ENCODE data around the gene ZNF578. TPM values are rescaled to one million over a fixed set of nuclear protein-coding genes. Genes with fewer than 3 reads are reported as not detected.
"Not testable (repeated sequence)": the region's sequence is repeated elsewhere in the genome, so short reads cannot be mapped to it uniquely, and the experiment has no call there.

ZNF578 gene
- total RNA-seq, 1 donor from 2014 or later, result not detected

DNA sequence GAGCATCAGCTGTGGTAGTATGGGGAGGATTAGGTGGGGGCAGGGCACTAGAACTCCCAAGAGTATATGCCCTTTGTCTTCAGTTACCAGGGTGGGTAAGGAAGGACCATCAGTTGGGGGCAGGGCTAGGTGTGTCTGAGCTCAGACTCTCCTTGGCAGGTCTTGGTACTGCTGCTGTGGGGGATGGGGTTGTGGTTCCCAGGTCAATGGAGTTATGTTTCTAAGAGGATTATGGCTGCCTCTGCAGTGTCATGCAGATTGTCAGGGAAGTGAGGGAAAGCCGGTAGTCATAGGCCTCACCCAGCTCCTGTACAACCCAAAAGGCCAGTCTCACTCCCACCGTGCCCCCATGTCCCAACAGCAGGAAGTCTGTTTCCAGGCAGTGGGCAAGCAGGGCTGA is 8.8 kb upstream of the ZNF578 start:
- H3K36me3 Mint-ChIP-seq (ENCODE audit: low read depth), result peaks cover 3% of the 10 kb centered on the region
- H3K4me1 Mint-ChIP-seq (ENCODE audit: low read depth), result no peaks in the 10 kb centered on the region
- peaks cover 67% of the 10 kb centered on the region for H3K9me3 Mint-ChIP-seq (ENCODE audit: low read depth)
- TF ChIP-seq, protein P1, sequence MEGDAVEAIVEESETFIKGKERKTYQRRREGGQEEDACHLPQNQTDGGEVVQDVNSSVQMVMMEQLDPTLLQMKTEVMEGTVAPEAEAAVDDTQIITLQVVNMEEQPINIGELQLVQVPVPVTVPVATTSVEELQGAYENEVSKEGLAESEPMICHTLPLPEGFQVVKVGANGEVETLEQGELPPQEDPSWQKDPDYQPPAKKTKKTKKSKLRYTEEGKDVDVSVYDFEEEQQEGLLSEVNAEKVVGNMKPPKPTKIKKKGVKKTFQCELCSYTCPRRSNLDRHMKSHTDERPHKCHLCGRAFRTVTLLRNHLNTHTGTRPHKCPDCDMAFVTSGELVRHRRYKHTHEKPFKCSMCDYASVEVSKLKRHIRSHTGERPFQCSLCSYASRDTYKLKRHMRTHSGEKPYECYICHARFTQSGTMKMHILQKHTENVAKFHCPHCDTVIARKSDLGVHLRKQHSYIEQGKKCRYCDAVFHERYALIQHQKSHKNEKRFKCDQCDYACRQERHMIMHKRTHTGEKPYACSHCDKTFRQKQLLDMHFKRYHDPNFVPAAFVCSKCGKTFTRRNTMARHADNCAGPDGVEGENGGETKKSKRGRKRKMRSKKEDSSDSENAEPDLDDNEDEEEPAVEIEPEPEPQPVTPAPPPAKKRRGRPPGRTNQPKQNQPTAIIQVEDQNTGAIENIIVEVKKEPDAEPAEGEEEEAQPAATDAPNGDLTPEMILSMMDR (IDR thresholded peaks at IDR 0.05), result no peak
- no peaks in the 10 kb centered on the region for H3K27me3 Mint-ChIP-seq (ENCODE audit: low read depth)
- H3K27ac Mint-ChIP-seq (ENCODE audit: unreplicated experiment), result no peak overlapping the region
- no peak for DNase-seq (ENCODE audit: low spot score)
- H3K4me3 Mint-ChIP-seq (ENCODE audit: unreplicated experiment), result no peak overlapping the region

DNA sequence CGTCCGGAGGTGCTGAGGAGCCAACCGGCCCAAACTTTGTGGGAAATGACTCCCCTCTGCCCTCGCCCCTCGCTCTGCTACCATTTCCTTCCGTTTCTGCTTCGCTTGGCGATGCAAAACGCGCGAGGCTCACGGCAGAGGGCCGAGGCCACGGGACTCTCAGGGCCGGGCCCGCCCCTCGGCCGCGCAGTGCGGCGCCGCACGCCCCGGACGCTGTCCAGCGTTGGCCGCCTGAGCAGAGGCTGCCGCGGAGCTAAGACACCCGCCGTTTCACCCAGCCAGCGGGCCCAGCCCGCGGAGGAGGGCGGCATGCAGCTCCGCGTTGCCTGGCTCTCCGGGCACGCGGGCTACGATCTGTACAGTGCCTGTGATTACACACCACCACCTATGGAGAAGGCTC is 2.1 kb upstream of the ZNF578 start:
- Mint-ChIP-seq H3K36me3 (ENCODE audit: low read depth) (peaks cover 5% of the 10 kb centered on the region), H3K9me3 (ENCODE audit: low read depth) (peaks cover 65% of the 10 kb centered on the region), H3K27ac (ENCODE audit: unreplicated experiment) (no peak overlapping the region), H3K27me3 (ENCODE audit: low read depth) (no peaks in the 10 kb centered on the region), H3K4me3 (ENCODE audit: unreplicated experiment) (no peak overlapping the region), H3K4me1 (ENCODE audit: low read depth) (no peaks in the 10 kb centered on the region)
- no peak for DNase-seq (ENCODE audit: low spot score)
- TF ChIP-seq, protein P1 (IDR thresholded peaks at IDR 0.05), result no peak

DNA sequence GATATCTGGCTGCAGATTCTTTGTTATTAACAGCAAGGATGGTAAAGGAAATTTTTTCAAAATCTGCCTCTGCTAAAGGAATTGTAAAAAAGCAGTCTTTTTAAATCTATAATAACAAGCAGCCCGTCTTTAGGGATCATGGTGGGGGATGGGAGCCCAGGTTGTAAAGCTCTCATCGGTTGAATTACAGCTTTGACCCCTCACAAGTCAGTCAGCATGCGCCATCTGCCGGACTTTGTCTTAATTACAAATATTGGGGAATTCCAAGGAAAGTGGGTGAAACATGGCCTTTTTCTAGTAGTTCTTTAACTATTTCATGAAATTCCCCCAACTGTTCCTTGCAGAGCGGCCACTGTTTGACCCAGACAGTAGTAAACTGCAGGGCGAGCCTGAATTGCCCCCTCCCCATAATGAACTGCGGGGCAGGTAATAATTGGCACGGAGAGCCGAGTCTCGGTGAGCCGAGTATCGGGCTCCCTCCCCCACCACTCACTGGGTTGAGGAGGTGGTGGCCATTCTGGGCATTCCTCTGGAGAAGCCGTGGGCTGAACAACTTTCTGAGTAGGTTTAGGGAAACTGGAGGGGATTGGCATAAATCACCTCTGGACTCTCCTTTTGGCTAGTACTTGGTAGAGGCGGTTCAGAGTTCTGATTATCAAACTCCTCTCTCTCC is 11.6 kb downstream of the ZNF578 start:
- Mint-ChIP-seq H3K9me3 (ENCODE audit: low read depth) (peaks cover 71% of the 10 kb centered on the region), H3K4me1 (ENCODE audit: low read depth) (no peaks in the 10 kb centered on the region), H3K36me3 (ENCODE audit: low read depth) (peaks cover 4% of the 10 kb centered on the region), H3K27ac (ENCODE audit: unreplicated experiment) (no peak overlapping the region), H3K4me3 (ENCODE audit: unreplicated experiment) (no peak overlapping the region), H3K27me3 (ENCODE audit: low read depth) (no peaks in the 10 kb centered on the region)
- TF ChIP-seq, protein P1 (IDR thresholded peaks at IDR 0.05), result peak; percentile 56
- DNase-seq (ENCODE audit: low spot score), result no peak

DNA sequence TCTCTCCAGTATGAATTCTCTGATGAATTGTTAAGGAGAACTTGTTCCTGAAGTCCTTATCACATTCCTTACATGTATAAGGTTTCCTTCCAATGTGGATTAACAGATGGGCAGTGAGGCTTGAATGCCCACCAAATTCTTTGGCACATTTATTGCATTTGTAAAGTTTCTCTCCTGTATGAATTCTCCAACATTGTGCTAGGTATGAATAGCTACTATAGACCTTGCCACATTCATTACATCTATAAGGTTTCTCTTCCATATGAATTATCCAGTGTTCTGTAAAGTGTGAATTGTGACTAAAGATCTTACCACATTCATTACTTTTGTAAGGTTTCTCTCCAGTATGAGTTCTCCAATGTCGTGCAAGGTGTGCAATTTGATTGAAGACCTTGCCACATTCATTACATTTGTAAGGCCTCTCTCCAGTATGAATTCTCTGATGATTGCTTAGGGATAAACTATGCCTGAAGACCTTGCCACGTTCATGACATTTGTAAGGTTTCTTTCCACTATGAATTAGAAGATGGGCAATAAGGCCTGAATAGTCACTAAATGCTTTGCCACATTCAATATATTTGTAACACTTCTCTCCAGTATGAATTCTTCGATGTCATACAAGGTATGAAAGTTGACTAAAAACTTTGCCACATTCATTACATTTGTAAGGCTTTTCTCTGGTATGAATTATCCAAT is 20.4 kb downstream of the ZNF578 start:
- no peak overlapping the region for H3K4me3 Mint-ChIP-seq (ENCODE audit: unreplicated experiment)
- TF ChIP-seq, protein P1 (IDR thresholded peaks at IDR 0.05), result no peak
- peaks cover 16% of the 10 kb centered on the region for H3K36me3 Mint-ChIP-seq (ENCODE audit: low read depth)
- peaks cover 79% of the 10 kb centered on the region for H3K9me3 Mint-ChIP-seq (ENCODE audit: low read depth)
- no peaks in the 10 kb centered on the region for H3K4me1 Mint-ChIP-seq (ENCODE audit: low read depth)
- no peak overlapping the region for H3K27ac Mint-ChIP-seq (ENCODE audit: unreplicated experiment)
- DNase-seq (ENCODE audit: low spot score), result no peak
- H3K27me3 Mint-ChIP-seq (ENCODE audit: low read depth), result no peaks in the 10 kb centered on the region

DNA sequence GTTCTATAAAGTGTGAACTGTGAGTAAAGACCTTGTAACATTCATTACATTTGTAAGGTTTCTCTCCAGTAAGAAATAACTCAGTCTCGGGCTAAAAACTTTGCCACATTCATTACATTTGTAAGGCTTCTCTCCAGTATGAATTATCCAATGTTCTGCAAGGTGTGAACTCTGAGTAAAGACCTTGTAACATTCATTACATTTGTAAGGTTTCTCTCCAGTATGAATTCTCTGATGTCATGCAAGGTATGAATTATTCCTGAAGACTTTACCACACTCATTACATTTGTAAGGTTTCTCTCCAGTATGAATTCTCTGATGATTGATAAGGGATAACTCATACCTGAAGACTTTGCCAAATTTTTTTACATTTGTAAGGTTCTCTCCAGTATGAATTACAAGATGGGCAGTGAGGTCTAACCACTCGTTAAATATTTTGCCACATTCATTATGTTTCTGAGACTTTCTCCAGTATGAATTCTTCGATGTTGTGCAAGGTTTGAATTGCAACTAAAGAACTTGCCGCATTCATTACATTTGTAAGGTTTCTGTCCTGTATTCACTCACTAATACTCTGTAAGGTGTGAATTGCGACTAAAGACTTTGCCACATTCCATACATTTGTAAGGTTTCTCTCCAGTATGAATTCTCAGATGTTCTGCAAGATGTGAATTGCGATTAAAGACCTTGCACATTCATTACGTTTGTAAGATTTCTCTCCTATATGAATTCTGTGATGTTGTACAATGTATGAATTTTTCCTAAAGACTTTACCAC is 21.2 kb downstream of the ZNF578 start:
- Mint-ChIP-seq H3K36me3 (ENCODE audit: low read depth) (peaks cover 16% of the 10 kb centered on the region), H3K27ac (ENCODE audit: unreplicated experiment) (no peak overlapping the region), H3K4me1 (ENCODE audit: low read depth) (no peaks in the 10 kb centered on the region), H3K9me3 (ENCODE audit: low read depth) (peaks cover 78% of the 10 kb centered on the region), H3K27me3 (ENCODE audit: low read depth) (no peaks in the 10 kb centered on the region), H3K4me3 (ENCODE audit: unreplicated experiment) (no peak overlapping the region)
- TF ChIP-seq, protein P1 (IDR thresholded peaks at IDR 0.05), result no peak
- no peak for DNase-seq (ENCODE audit: low spot score)

DNA sequence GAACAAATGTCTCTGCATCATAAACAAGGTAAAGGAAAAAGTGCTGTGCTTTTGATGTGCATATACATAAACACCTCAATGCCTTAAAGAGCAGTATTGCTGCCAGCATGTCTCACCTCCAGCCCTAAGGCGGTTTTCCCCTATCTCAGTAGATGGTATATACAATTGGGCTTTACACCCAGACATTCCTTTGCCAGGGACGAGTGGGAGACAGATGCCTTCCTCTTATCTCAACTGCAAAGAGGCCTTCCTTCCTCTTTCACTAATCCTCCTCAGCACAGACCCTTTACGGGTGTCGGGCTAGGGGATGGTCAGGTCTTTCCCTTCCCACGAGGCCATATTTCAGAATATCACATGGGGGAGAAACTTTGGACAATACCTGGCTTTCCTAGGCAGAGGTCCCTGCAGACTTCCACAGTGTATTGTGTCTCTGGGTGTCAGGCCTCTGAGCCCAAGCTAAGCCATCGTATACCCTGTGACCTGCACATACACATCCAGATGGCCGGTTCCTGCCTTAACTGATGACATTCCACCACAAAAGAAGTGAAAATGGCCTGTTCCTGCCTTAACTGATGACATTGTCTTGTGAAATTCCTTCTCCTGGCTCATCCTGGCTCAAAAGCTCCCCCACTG is 30.9 kb downstream of the ZNF578 start:
- H3K4me1 Mint-ChIP-seq (ENCODE audit: low read depth); H3K27me3 Mint-ChIP-seq (ENCODE audit: low read depth); H3K4me3 Mint-ChIP-seq (ENCODE audit: unreplicated experiment); DNase-seq (ENCODE audit: low spot score); H3K36me3 Mint-ChIP-seq (ENCODE audit: low read depth); H3K27ac Mint-ChIP-seq (ENCODE audit: unreplicated experiment): not testable (repeated sequence)
- peaks cover 54% of the 10 kb centered on the region for H3K9me3 Mint-ChIP-seq (ENCODE audit: low read depth)

DNA sequence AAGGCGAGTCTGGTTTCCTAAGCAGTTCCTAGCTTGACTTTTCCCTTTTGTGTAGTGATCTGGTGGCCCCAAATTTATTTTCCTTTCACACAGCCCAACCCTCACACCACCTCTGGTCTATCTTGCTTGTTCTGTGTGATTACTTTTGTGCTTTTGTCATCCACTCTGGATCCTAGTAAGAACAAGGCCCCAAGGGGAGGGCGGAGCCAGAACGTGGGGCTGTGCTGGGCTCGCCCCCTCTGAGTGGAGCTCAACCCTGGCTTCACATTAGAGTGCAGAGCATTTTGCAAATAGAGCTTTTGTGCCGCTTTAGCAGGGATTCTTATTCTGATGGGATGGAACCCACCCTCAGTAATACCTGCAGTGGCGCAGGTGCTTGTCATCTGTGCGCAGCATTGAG is 31.7 kb downstream of the ZNF578 start:
- not testable (repeated sequence) for H3K4me1 Mint-ChIP-seq (ENCODE audit: low read depth); H3K27me3 Mint-ChIP-seq (ENCODE audit: low read depth); DNase-seq (ENCODE audit: low spot score); H3K4me3 Mint-ChIP-seq (ENCODE audit: unreplicated experiment); H3K36me3 Mint-ChIP-seq (ENCODE audit: low read depth); H3K27ac Mint-ChIP-seq (ENCODE audit: unreplicated experiment)
- H3K9me3 Mint-ChIP-seq (ENCODE audit: low read depth), result peaks cover 57% of the 10 kb centered on the region

Data from chondrocyte (in vitro differentiated cells).